Vagina (tissue), 2 donors: ENCODE measurements around the gene HMBS. TPM values are rescaled to one million over a fixed set of nuclear protein-coding genes. Genes with fewer than 3 reads are reported as not detected.
A peak's percentile ranks its signal among the peaks of the same experiment; 100 is the strongest.

ENCODE experiments used
- DNase-seq, 2 donors: peaks; one replicate each; pipeline ENCODE4 v3.0.0-alpha.2; 2017; ENCODE audit errors: extremely low spot score in 2 of 2
- H3K27ac ChIP-seq: fragments of 200-600 bp; sonication (generic); one replicate; pipeline ENCODE4 v1.5.1; 2019
- H3K27me3 ChIP-seq: fragments of 200-600 bp; sonication (generic); one replicate; pipeline ENCODE4 v1.5.1; 2019
- H3K36me3 ChIP-seq, 2 donors: fragments of 200-600 bp; sonication (generic); one replicate each; pipeline ENCODE4 v1.5.1; 2017 to 2019
- H3K4me1 ChIP-seq: fragments of 200-600 bp; sonication (generic); one replicate; pipeline ENCODE4 v1.5.1; 2019
- H3K4me3 ChIP-seq, 2 donors: fragments of 200-600 bp; sonication (generic); 1 replicate in 1 of 2; 2 replicates in 1 of 2; pipeline ENCODE4 v1.5.1; 2016 to 2019
- H3K9me3 ChIP-seq: fragments of 200-600 bp; sonication (generic); one replicate; pipeline ENCODE4 v1.5.1; 2019
- CTCF ChIP-seq, 3 experiments: fragments of 450-650 bp in 2 of 3; fragments of 200-600 bp in 1 of 3; sonication (generic) in 1 of 3; IDR thresholded peaks; one replicate each; pipeline ENCODE4 v1.5.1; 2017 to 2019; ENCODE audit warnings: antibody characterized with exemption in 3 of 3, mild to moderate bottlenecking in 2 of 3, moderate library complexity in 2 of 3
- POLR2A ChIP-seq, 2 donors: fragments of 450-650 bp; IDR thresholded peaks; one replicate each; pipeline ENCODE4 v1.6.1; 2017; ENCODE audit warnings: antibody characterized with exemption in 2 of 2, mild to moderate bottlenecking in 2 of 2, moderate library complexity in 2 of 2
- POLR2AphosphoS5 ChIP-seq, 2 donors: sonication (generic); formaldehyde crosslinking; IDR thresholded peaks; one replicate each; pipeline ENCODE4 v1.9.0; 2017; ENCODE audit warnings: antibody characterized with exemption in 2 of 2, mild to moderate bottlenecking in 2 of 2, low read depth in 1 of 2; ENCODE audit not compliant: insufficient read depth in 1 of 2
- intact Hi-C: fragments of 100-400 bp; cut with DNase I; formaldehyde crosslinking; loops from one replicate; pipeline ENCODE4 v1.15.1; 2023
- total RNA-seq: library from RNA; depleted of rRNA; stranded (reverse); fragments of >200 nt; gene quantifications from one replicate; pipeline ENCODE4 v1.2.3, GENCODE V29; 2016

Gene HMBS
- total RNA-seq, 1 donor from 2014 or later: 13.5 TPM

GRCh38 chr11:119085437-119085847 lies 761 bp downstream of the HMBS start:
- Histone ChIP-seq H3K36me3 (peaks cover 0 to 20% of the 10 kb centered on the region in 2 donors), H3K4me1 (peaks cover 16% of the 10 kb centered on the region), H3K9me3 (no peaks in the 10 kb centered on the region), H3K27me3 (no peaks in the 10 kb centered on the region), H3K27ac (peak overlapping the region; percentile 63), H3K4me3 (peak overlapping the region; percentile 63 to 80)
- TF ChIP-seq POLR2AphosphoS5 (IDR thresholded peaks at IDR 0.05; ENCODE audit: insufficient read depth in 1 of 2, low read depth in 1 of 2) (no peak), CTCF (IDR thresholded peaks at IDR 0.05) (no peak), POLR2A (IDR thresholded peaks at IDR 0.05) (no peak)
- intact Hi-C loops: no loop called here
- no peak for DNase-seq

GRCh38 chr11:119087123-119087522 lies 2.4 kb downstream of the HMBS start:
- H3K27me3 ChIP-seq: no peaks in the 10 kb centered on the region
- no peaks in the 10 kb centered on the region for H3K9me3 ChIP-seq
- no peak overlapping the region for H3K4me3 ChIP-seq
- TF ChIP-seq CTCF (IDR thresholded peaks at IDR 0.05): no peak
- TF ChIP-seq POLR2A (IDR thresholded peaks at IDR 0.05): no peak
- TF ChIP-seq POLR2AphosphoS5 (IDR thresholded peaks at IDR 0.05; ENCODE audit: insufficient read depth in 1 of 2, low read depth in 1 of 2): no peak
- peaks cover 16% of the 10 kb centered on the region for H3K4me1 ChIP-seq
- intact Hi-C loops: no loop called here
- H3K36me3 ChIP-seq: peaks cover 0 to 3% of the 10 kb centered on the region in 2 donors
- no peak for DNase-seq
- no peak overlapping the region for H3K27ac ChIP-seq

GRCh38 chr11:119087747-119088241 lies 3.1 kb downstream of the HMBS start:
- TF ChIP-seq POLR2A (IDR thresholded peaks at IDR 0.05): no peak
- TF ChIP-seq CTCF (IDR thresholded peaks at IDR 0.05): no peak
- no peak for TF ChIP-seq POLR2AphosphoS5 (IDR thresholded peaks at IDR 0.05; ENCODE audit: insufficient read depth in 1 of 2, low read depth in 1 of 2)
- Histone ChIP-seq H3K9me3 (no peaks in the 10 kb centered on the region), H3K4me1 (peaks cover 23% of the 10 kb centered on the region), H3K27ac (no peak overlapping the region), H3K4me3 (no peak overlapping the region), H3K36me3 (no peaks in the 10 kb centered on the region), H3K27me3 (no peaks in the 10 kb centered on the region)
- DNase-seq: no peak
- intact Hi-C loops: no loop called here

- intact Hi-C loops: no loop called here
- H3K9me3 ChIP-seq: no peaks in the 10 kb centered on the region
- peaks cover 29% of the 10 kb centered on the region for H3K4me1 ChIP-seq
- no peaks in the 10 kb centered on the region for H3K36me3 ChIP-seq
- H3K4me3 ChIP-seq: no peak overlapping the region
- H3K27me3 ChIP-seq: no peaks in the 10 kb centered on the region
- no peak overlapping the region for H3K27ac ChIP-seq
- TF ChIP-seq POLR2AphosphoS5 (IDR thresholded peaks at IDR 0.05; ENCODE audit: insufficient read depth in 1 of 2, low read depth in 1 of 2): no peak
- no peak for TF ChIP-seq POLR2A (IDR thresholded peaks at IDR 0.05)
- no peak for TF ChIP-seq CTCF (IDR thresholded peaks at IDR 0.05)
- no peak for DNase-seq
Measured at GRCh38 chr11:119088406-119088805, 3.7 kb downstream of the HMBS start.

GRCh38 chr11:119089319-119089718 lies 4.6 kb downstream of the HMBS start:
- TF ChIP-seq CTCF (IDR thresholded peaks at IDR 0.05) (no peak), POLR2A (IDR thresholded peaks at IDR 0.05) (no peak), POLR2AphosphoS5 (IDR thresholded peaks at IDR 0.05; ENCODE audit: insufficient read depth in 1 of 2, low read depth in 1 of 2) (no peak)
- Histone ChIP-seq H3K27me3 (no peaks in the 10 kb centered on the region), H3K36me3 (no peaks in the 10 kb centered on the region), H3K9me3 (no peaks in the 10 kb centered on the region), H3K4me1 (peaks cover 36% of the 10 kb centered on the region), H3K27ac (no peak overlapping the region), H3K4me3 (no peak overlapping the region)
- DNase-seq: no peak
- intact Hi-C loops: no loop called here
